Measurements from ENCODE around the gene ZNF143. TPM values are rescaled to one million over a fixed set of nuclear protein-coding genes. Genes with fewer than 3 reads are reported as not detected.
"Not testable (repeated sequence)": the region's sequence is repeated elsewhere in the genome, so short reads cannot be mapped to it uniquely, and the experiment has no call there.

The ZNF143 gene
- total and polyA plus RNA-seq, 8 donors: 5.3 to 18.9 (median 11.9) TPM

- no peak for FAIRE-seq
- WGBS, 2 donors: 46 to 53% methylated on average over 2 of the region's 2 CpGs
- intact Hi-C loops (cut with DNase I): no loop called here
- DNase-seq: no peak
- Histone ChIP-seq H3K4me1 (peaks cover 7 to 14% (median 12%) of the 10 kb centered on the region in 3 donors), H3K4me3 (no peak overlapping the region), H3K36me3 (peaks cover 0 to 16% (median 0%) of the 10 kb centered on the region in 3 donors), H3K27me3 (no peaks in the 10 kb centered on the region), H3K27ac (no peak overlapping the region), H3K9me3 (no peaks in the 10 kb centered on the region)
- TF ChIP-seq CTCF (IDR thresholded peaks at IDR 0.05): no peak
- ATAC-seq: peak in 3 of 4 donors; percentile 19 to 26 (median 24)
Measured at GRCh38 chr11:9509041-9509440, 48.2 kb downstream of the ZNF143 start.

GRCh38 chr11:9512370-9513019 lies 51.7 kb downstream of the ZNF143 start:
- TF ChIP-seq CTCF (IDR thresholded peaks at IDR 0.05): no peak
- H3K27me3 ChIP-seq: no peaks in the 10 kb centered on the region
- H3K4me1 ChIP-seq: peaks cover 7 to 14% (median 12%) of the 10 kb centered on the region in 3 donors
- 91 to 93% methylated on average over 5 of the region's 5 CpGs for WGBS, 2 donors
- DNase-seq (no peak), FAIRE-seq (no peak), ATAC-seq (no peak)
- H3K27ac ChIP-seq: no peak overlapping the region
- intact Hi-C loops (cut with DNase I): no loop called here
- peaks cover 0 to 34% (median 3%) of the 10 kb centered on the region in 3 donors for H3K36me3 ChIP-seq
- no peaks in the 10 kb centered on the region for H3K9me3 ChIP-seq
- no peak overlapping the region for H3K4me3 ChIP-seq

- FAIRE-seq; ATAC-seq; DNase-seq; H3K4me1 ChIP-seq; H3K27ac ChIP-seq; intact Hi-C loops (cut with DNase I); H3K9me3 ChIP-seq; H3K4me3 ChIP-seq; H3K27me3 ChIP-seq: not testable (repeated sequence)
- 88 to 100% methylated on average over 1 of the region's 1 CpG for WGBS, 2 donors
- H3K36me3 ChIP-seq: peaks cover 0 to 34% (median 3%) of the 10 kb centered on the region in 3 donors
Measured at GRCh38 chr11:9514576-9514975, 53.8 kb downstream of the ZNF143 start.

GRCh38 chr11:9516113-9516512 lies 55.3 kb downstream of the ZNF143 start:
- ATAC-seq: peak in 1 of 4 donors; percentile 29
- intact Hi-C loops (cut with DNase I): no loop called here
- H3K27me3 ChIP-seq: no peaks in the 10 kb centered on the region
- H3K4me1 ChIP-seq: no peaks in the 10 kb centered on the region
- peaks cover 0 to 34% (median 3%) of the 10 kb centered on the region in 3 donors for H3K36me3 ChIP-seq
- no peak overlapping the region for H3K27ac ChIP-seq
- no peak for DNase-seq
- no peak overlapping the region for H3K4me3 ChIP-seq
- no peak for TF ChIP-seq CTCF (IDR thresholded peaks at IDR 0.05)
- no peaks in the 10 kb centered on the region for H3K9me3 ChIP-seq
- WGBS, 2 donors: 83 to 84% methylated on average over 4 of the region's 4 CpGs
- FAIRE-seq: no peak

GRCh38 chr11:9518835-9519410 lies 58.1 kb downstream of the ZNF143 start:
- H3K9me3 ChIP-seq: no peaks in the 10 kb centered on the region
- H3K27me3 ChIP-seq: no peaks in the 10 kb centered on the region
- no peaks in the 10 kb centered on the region for H3K4me1 ChIP-seq
- peaks cover 0 to 18% (median 3%) of the 10 kb centered on the region in 3 donors for H3K36me3 ChIP-seq
- intact Hi-C loops (cut with DNase I): no loop called here
- H3K4me3 ChIP-seq: no peak overlapping the region
- ATAC-seq: no peak
- FAIRE-seq: no peak
- WGBS, 2 donors: 96% methylated on average over 9 of the region's 9 CpGs
- no peak for TF ChIP-seq CTCF (IDR thresholded peaks at IDR 0.05)
- no peak overlapping the region for H3K27ac ChIP-seq
- no peak for DNase-seq
